Neural crest cell (in vitro differentiated cells): ENCODE results near the gene PCDHGB7. TPM values are rescaled to one million over a fixed set of nuclear protein-coding genes. Genes with fewer than 3 reads are reported as not detected.

Experiments used
- DNase-seq: peaks from one replicate; pipeline ENCODE4 v3.0.0; 2021; ENCODE audit warnings: low read depth, mixed read lengths, low spot score
- H3K27ac Mint-ChIP-seq: one replicate; pipeline ENCODE4 v1.8.0; 2021; ENCODE audit warnings: mild to moderate bottlenecking, mixed read lengths; ENCODE audit not compliant: unreplicated experiment
- H3K27me3 Mint-ChIP-seq: 2 replicates; pipeline ENCODE4 v1.8.0; 2021; ENCODE audit warnings: low read depth, mild to moderate bottlenecking, mixed read lengths
- H3K36me3 Mint-ChIP-seq: 2 replicates; pipeline ENCODE4 v1.8.0; 2021; ENCODE audit warnings: low read depth, mild to moderate bottlenecking, mixed read lengths
- H3K4me1 Mint-ChIP-seq: 2 replicates; pipeline ENCODE4 v1.8.0; 2021; ENCODE audit warnings: mixed read lengths
- H3K4me3 Mint-ChIP-seq: one replicate; pipeline ENCODE4 v1.8.0; 2021; ENCODE audit warnings: mild to moderate bottlenecking, mixed read lengths
- H3K9me3 Mint-ChIP-seq: 2 replicates; pipeline ENCODE4 v1.8.0; 2021; ENCODE audit warnings: mixed read lengths
- total RNA-seq: library from RNA; stranded (reverse); gene quantifications from 2 replicates; pipeline ENCODE4 v1.2.1, GENCODE V29; 2021
- TF ChIP-seq, protein P1 (sequence below): fragments of 200-600 bp; sonication (generic); conservative IDR thresholded peaks from 2 replicates; pipeline ENCODE4 v1.5.0; 2021; ENCODE audit warnings: antibody characterized with exemption, mild to moderate bottlenecking

PCDHGB7 gene
- total RNA-seq, 1 donor from 2014 or later: 7.0 TPM

DNA sequence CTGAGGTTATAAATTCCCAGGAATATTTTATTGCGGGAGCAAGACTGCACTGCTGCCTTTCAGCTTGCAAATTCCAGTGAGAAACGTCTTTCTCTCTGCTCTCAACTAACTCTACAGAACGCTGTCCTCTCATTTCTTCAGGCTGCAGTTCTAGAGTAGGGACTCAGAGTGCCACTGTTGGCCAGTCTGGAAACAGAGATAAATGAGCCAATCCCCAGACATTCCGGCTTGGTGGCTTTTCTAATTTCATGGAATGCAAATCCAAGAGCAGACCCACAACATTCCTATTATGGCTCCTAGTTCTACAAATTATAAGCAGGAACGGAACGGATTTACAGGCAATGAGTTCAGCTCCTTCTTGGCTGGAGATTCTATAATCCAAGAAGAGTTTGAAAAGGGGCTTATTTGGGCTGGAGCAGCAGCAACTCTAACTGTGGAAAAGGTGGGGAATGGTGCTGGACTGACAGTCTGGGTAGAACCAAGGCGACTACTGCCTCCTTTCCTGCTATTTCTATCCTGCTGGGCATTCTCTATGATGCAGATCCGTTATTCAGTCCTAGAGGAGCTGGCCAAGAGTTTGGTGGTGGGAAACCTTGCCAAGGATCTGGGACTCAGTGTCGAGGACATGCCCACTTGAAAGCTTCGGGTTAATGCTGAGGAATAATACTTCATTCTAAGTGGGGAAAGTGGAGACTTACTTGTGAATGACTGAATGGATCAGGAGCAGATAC is 22.1 kb downstream of the PCDHGB7 start:
- Mint-ChIP-seq H3K36me3 (peaks cover 63% of the 10 kb centered on the region), H3K9me3 (peaks cover 14% of the 10 kb centered on the region), H3K27me3 (no peaks in the 10 kb centered on the region), H3K4me1 (no peaks in the 10 kb centered on the region), H3K4me3 (no peak overlapping the region), H3K27ac (no peak overlapping the region)
- DNase-seq: no peak
- TF ChIP-seq, protein P1, sequence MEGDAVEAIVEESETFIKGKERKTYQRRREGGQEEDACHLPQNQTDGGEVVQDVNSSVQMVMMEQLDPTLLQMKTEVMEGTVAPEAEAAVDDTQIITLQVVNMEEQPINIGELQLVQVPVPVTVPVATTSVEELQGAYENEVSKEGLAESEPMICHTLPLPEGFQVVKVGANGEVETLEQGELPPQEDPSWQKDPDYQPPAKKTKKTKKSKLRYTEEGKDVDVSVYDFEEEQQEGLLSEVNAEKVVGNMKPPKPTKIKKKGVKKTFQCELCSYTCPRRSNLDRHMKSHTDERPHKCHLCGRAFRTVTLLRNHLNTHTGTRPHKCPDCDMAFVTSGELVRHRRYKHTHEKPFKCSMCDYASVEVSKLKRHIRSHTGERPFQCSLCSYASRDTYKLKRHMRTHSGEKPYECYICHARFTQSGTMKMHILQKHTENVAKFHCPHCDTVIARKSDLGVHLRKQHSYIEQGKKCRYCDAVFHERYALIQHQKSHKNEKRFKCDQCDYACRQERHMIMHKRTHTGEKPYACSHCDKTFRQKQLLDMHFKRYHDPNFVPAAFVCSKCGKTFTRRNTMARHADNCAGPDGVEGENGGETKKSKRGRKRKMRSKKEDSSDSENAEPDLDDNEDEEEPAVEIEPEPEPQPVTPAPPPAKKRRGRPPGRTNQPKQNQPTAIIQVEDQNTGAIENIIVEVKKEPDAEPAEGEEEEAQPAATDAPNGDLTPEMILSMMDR: no peak

DNA sequence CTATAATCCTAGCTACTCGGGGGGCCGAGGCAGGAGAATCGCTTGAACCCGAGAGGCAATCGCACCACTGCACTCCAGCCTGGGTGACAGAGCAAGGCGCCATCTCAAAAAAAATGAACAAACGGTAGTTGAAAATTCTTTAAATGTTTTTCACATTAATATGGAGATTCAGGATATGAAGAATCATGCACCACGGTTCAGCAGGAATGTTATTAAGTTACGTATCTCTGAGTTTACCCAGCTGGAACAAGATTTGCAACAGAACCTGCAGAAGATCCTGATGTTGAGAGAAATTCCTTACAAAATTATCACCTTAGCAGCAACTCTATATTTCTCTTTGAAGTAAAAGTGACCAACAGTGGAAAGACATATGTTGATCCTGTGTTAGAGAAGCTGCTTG is 22.9 kb downstream of the PCDHGB7 start:
- Mint-ChIP-seq H3K9me3 (peaks cover 14% of the 10 kb centered on the region), H3K27ac (no peak overlapping the region), H3K36me3 (peaks cover 62% of the 10 kb centered on the region), H3K4me3 (no peak overlapping the region), H3K4me1 (no peaks in the 10 kb centered on the region), H3K27me3 (no peaks in the 10 kb centered on the region)
- DNase-seq: no peak
- TF ChIP-seq, protein P1: no peak

DNA sequence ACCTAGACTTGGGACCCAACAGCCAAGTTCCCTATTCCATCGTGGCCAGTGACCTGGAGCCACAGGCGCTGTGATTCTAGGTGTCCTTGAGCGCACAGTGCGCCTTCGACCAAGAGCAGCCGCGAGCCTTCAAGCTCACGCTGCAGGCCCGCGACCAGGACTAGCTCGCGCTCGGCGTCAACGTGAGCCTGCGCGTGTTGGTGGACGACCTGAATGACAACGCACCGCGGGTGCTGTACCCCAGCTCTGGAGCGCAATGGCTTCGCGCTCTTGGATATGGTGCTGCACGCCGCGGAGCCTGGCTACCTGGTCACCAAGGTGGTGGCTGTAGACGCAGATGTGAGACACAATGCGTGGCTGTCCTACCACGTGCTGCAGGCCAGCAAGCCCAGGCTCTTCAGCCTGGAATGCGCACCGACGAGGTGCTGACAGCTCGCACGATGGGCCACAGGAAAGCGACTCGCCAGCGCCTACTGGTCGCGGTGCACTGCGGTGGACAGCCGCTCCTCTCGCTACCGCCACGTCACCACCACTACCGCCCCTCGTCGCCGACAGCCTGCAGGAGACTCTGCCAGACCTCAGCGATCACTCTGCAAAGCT is 24.2 kb downstream of the PCDHGB7 start:
- Mint-ChIP-seq H3K27ac (no peak overlapping the region), H3K4me3 (no peak overlapping the region), H3K9me3 (peaks cover 18% of the 10 kb centered on the region), H3K4me1 (no peaks in the 10 kb centered on the region), H3K27me3 (no peaks in the 10 kb centered on the region), H3K36me3 (peaks cover 61% of the 10 kb centered on the region)
- TF ChIP-seq, protein P1: no peak
- no peak for DNase-seq

DNA sequence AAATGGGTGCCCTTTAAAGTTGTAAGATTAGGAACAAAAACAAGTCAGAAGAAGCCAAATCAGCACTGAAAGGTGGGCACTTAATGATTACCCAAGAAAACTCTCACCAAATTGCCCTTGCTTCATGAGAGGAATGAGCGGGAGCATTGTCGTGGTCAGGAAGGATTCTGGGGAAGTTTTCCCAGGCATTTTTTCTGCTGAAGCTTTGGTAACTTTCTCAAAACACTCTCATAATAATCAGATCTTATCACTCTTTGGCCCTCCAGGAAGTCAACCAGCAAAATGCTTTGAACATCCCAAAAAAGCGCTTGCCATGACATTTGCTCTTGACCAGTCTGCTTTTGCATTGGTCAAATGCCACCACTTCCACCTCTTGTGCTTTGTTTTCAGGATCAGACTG is 47.9 kb downstream of the PCDHGB7 start:
- Mint-ChIP-seq H3K36me3 (peaks cover 12% of the 10 kb centered on the region), H3K9me3 (peaks cover 2% of the 10 kb centered on the region), H3K27me3 (no peaks in the 10 kb centered on the region), H3K27ac (peak overlapping the region; percentile 14), H3K4me1 (peaks cover 18% of the 10 kb centered on the region), H3K4me3 (no peak overlapping the region)
- TF ChIP-seq, protein P1: no peak
- DNase-seq: no peak

Other genes with a start within 250 kb of the PCDHGB7 start
- gene PCDHB7, start 245.0 kb upstream of the PCDHGB7 start, total RNA-seq: 0.39 and 0.58 TPM in 2 replicates
- gene PCDHB8, start 239.9 kb upstream of the PCDHGB7 start, total RNA-seq: 1.3 and 1.8 TPM in 2 replicates
- gene PCDHB16, start 235.3 kb upstream of the PCDHGB7 start, total RNA-seq: 11.4 and 12.6 TPM in 2 replicates
- gene PCDHB9, start 230.5 kb upstream of the PCDHGB7 start, total RNA-seq: 5.5 and 7.0 TPM in 2 replicates
- gene PCDHB10, start 225.3 kb upstream of the PCDHGB7 start, total RNA-seq: 5.2 and 5.5 TPM in 2 replicates
- gene PCDHB11, start 218.1 kb upstream of the PCDHGB7 start, total RNA-seq: 2.7 and 3.6 TPM in 2 replicates
- gene PCDHB12, start 209.0 kb upstream of the PCDHGB7 start, total RNA-seq: 3.1 TPM in 2 replicates
- 3.6 TPM in 2 replicates for gene PCDHB13, start 203.8 kb upstream of the PCDHGB7 start, total RNA-seq
- gene PCDHB14, start 194.3 kb upstream of the PCDHGB7 start, total RNA-seq: 5.5 TPM in 2 replicates
- 5.5 and 5.6 TPM in 2 replicates for gene PCDHB15, start 172.3 kb upstream of the PCDHGB7 start, total RNA-seq
- 0.72 and 1.1 TPM in 2 replicates for gene SLC25A2, start 113.6 kb upstream of the PCDHGB7 start, total RNA-seq
- 100.0 and 100 TPM in 2 replicates for gene TAF7, start 96.9 kb upstream of the PCDHGB7 start, total RNA-seq
- 0.54 and 0.93 TPM in 2 replicates for gene PCDHGA1, start 87.2 kb upstream of the PCDHGB7 start, total RNA-seq
- 0.32 and 0.54 TPM in 2 replicates for gene PCDHGA2, start 78.9 kb upstream of the PCDHGB7 start, total RNA-seq
- 0.16 and 0.33 TPM in 2 replicates for gene PCDHGA3, start 73.8 kb upstream of the PCDHGB7 start, total RNA-seq
- 2.8 and 3.0 TPM in 2 replicates for gene PCDHGB1, start 67.6 kb upstream of the PCDHGB7 start, total RNA-seq
- 0.56 and 0.93 TPM in 2 replicates for gene PCDHGA4, start 62.7 kb upstream of the PCDHGB7 start, total RNA-seq
- gene PCDHGB2, start 57.7 kb upstream of the PCDHGB7 start, total RNA-seq: 1.3 and 1.5 TPM in 2 replicates
- 0.32 and 0.51 TPM in 2 replicates for gene PCDHGA5, start 53.5 kb upstream of the PCDHGB7 start, total RNA-seq
- 0.51 and 0.71 TPM in 2 replicates for gene PCDHGB3, start 47.4 kb upstream of the PCDHGB7 start, total RNA-seq
- gene PCDHGA6, start 43.8 kb upstream of the PCDHGB7 start, total RNA-seq: 0.49 and 0.52 TPM in 2 replicates
- 0.32 and 0.37 TPM in 2 replicates for gene PCDHGA7, start 34.9 kb upstream of the PCDHGB7 start, total RNA-seq
- 4.2 and 5.3 TPM in 2 replicates for gene PCDHGB4, start 30.0 kb upstream of the PCDHGB7 start, total RNA-seq
- 0.33 and 0.43 TPM in 2 replicates for gene PCDHGA8, start 25.0 kb upstream of the PCDHGB7 start, total RNA-seq
- gene PCDHGB5, start 19.7 kb upstream of the PCDHGB7 start, total RNA-seq: 0.91 and 1.5 TPM in 2 replicates
- 0.72 and 0.86 TPM in 2 replicates for gene PCDHGA9, start 14.9 kb upstream of the PCDHGB7 start, total RNA-seq
- gene PCDHGB6, start 9.7 kb upstream of the PCDHGB7 start, total RNA-seq: 53.6 and 53.7 TPM in 2 replicates
- gene PCDHGA10, start 4.7 kb upstream of the PCDHGB7 start, total RNA-seq: 18.4 and 18.5 TPM in 2 replicates
- gene PCDHGA11, start 3.4 kb downstream of the PCDHGB7 start, total RNA-seq: 1.8 and 2.4 TPM in 2 replicates
- gene PCDHGA12, start 12.8 kb downstream of the PCDHGB7 start, total RNA-seq: 1.5 and 1.8 TPM in 2 replicates
- 98.2 and 107 TPM in 2 replicates for gene PCDHGC3, start 58.3 kb downstream of the PCDHGB7 start, total RNA-seq
- 14.8 and 15.9 TPM in 2 replicates for gene PCDHGC4, start 67.4 kb downstream of the PCDHGB7 start, total RNA-seq
- gene PCDHGC5, start 71.4 kb downstream of the PCDHGB7 start, total RNA-seq: 2.2 and 3.0 TPM in 2 replicates
- 86.3 and 99.1 TPM in 2 replicates for gene DIAPH1, start 201.3 kb downstream of the PCDHGB7 start, total RNA-seq
- 110 and 114 TPM in 2 replicates for gene HDAC3, start 219.2 kb downstream of the PCDHGB7 start, total RNA-seq
- gene RELL2, start 219.3 kb downstream of the PCDHGB7 start, total RNA-seq: 6.5 and 6.9 TPM in 2 replicates
- 20.4 and 20.6 TPM in 2 replicates for gene FCHSD1, start 233.7 kb downstream of the PCDHGB7 start, total RNA-seq